Hematopoietic multipotent progenitor cell (in vitro differentiated cells): ENCODE results near the gene KCTD16. TPM values are rescaled to one million over a fixed set of nuclear protein-coding genes. Genes with fewer than 3 reads are reported as not detected.

ENCODE experiments used
- DNase-seq, 3 donors: peaks; one replicate each; pipeline ENCODE4 v3.0.0-alpha.2; 2011 to 2015; ENCODE audit warnings: low read depth in 2 of 3, low spot score in 2 of 3
- total RNA-seq: library from RNA; depleted of rRNA; stranded (reverse); fragments of >200 nt; gene quantifications from one replicate; pipeline ENCODE4 v1.2.3, GENCODE V29; 2012

Gene KCTD16
- total RNA-seq, 1 donor = under 0.01 TPM

- DNase-seq = no peak
Observed at GRCh38 chr5:144162686-144163085, 8.0 kb upstream of the KCTD16 start.

GRCh38 chr5:144166696-144167095, 4.0 kb upstream of the KCTD16 start:
- DNase-seq = no peak

GRCh38 chr5:144167998-144168397, 2.7 kb upstream of the KCTD16 start:
- no peak for DNase-seq

GRCh38 chr5:144169904-144170275, 783 bp upstream of the KCTD16 start:
- no peak for DNase-seq

- DNase-seq = no peak
Observed at GRCh38 chr5:144173766-144174165, 3.1 kb downstream of the KCTD16 start.

- no peak for DNase-seq
Observed at GRCh38 chr5:144177548-144177947, 6.9 kb downstream of the KCTD16 start.

- no peak for DNase-seq
Observed at GRCh38 chr5:144179226-144179625, 8.6 kb downstream of the KCTD16 start.

GRCh38 chr5:144183254-144183889, 12.7 kb downstream of the KCTD16 start:
- DNase-seq = peak in 1 of 3 donors; percentile 43

DNA sequence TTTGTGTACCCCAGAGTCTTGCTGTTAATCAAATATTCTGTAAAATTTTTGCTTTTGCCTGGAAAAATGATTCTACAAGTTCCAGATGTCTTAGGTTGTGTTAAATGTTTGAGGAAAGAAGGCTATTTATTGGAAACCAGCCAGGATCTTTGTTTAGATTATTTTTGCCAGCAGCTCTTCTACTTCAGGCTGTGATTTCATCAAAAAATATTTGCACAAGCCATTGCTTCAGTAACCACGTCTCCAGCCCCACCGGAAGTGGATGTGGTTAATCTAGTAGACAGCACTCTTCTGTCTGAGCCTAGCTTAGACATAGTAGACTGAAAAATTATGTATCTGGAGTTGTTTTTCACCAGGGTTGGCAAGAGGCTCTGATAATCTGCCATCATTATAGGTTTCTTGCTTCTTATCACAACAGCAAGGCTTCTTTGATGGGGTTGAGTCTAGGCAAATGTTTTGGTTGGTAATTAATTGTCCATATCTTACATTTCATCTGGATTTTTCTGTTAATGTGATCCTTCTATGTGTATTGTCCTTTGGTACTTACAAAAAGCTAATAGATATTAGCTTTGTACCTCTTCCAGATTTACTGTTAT, 17.1 kb downstream of the KCTD16 start:
- peak; percentile 62 to 84 (median 71) for DNase-seq

- peak; percentile 66 to 82 (median 75) for DNase-seq
Observed at GRCh38 chr5:144189800-144190429, 19.2 kb downstream of the KCTD16 start.

DNA sequence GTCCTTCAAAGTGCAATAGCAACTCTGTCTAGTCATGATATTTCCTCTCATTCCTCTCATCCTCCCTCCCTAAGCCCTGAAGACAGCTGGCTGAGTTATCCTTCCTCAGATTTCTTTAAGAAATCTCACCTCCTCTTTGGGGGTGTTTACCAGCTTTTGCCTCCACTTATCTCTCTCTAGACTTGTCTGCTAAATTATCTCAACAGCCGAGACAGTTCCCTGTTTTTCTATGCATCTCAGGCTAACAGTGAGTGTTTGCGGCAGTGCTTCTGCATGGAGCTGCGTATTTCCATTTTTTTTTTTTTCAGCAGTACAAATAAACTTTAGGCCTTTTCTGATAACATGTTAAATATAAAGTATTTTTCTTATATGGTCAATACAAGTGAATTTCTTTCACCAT, 20.9 kb downstream of the KCTD16 start:
- DNase-seq = no peak

DNA sequence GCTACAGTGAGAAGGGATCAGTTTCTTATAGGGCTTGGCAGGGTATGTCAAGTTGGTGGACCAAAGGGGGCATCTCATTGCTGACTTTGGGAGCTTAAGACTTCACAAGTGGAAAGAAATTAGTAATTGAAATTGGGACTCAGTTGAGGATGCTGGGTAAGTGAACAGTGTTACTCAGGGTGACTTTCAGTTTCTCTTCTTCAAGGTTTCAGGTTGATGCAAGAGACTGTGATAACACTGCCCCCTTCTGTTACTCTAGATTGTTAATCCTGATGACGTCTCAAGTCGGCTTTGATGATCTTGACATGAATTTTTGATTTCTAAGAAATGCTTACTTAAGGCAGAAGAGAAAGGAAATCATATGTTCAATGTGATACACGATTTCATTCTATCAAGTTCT, 21.3 kb downstream of the KCTD16 start:
- DNase-seq = peak; percentile 49 to 88 (median 78)

DNA sequence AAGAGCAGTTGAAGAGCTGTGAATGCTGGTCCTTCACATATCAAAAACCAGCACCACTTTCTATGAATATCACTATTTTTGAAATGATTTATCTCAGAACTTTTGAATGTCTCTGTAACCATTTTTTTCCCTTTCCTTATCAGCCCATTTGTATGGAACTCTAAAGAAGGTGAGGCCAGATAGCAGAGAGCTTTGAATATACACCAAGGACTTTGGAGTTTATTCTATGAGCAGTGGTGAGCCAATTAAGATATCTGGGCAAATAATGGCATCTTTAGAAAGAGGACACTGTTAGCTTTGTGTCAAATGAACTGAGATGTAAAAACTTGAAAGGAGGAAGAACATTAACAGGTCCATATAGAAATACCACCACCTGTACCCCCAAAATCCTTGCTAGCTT, 22.0 kb downstream of the KCTD16 start:
- no peak for DNase-seq

GRCh38 chr5:144194144-144194543, 23.5 kb downstream of the KCTD16 start:
- DNase-seq = peak in 1 of 3 donors; percentile 36

DNA sequence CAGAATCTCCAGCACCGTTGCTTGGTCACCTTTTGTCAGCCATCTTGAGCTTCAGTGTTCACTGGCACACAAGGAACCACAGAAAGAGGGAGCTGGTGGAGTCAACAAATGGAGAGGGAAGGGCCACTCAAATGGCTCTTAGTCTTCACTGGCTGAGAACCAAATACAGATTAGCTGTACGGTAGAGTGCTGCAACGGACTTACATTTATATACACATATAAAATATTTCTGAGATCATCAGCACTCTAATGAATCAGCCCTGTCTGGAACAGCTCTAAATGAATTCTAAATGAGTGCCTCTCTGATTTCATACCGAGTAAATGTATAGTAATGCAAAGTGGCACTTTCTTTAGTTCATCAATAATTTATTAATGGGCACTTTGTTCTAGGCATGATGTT, 24.8 kb downstream of the KCTD16 start:
- no peak for DNase-seq

GRCh38 chr5:144196612-144197011, 25.9 kb downstream of the KCTD16 start:
- no peak for DNase-seq

GRCh38 chr5:144198386-144198785, 27.7 kb downstream of the KCTD16 start:
- no peak for DNase-seq

GRCh38 chr5:144201588-144201987, 30.9 kb downstream of the KCTD16 start:
- no peak for DNase-seq

- no peak for DNase-seq
Observed at GRCh38 chr5:144202072-144202471, 31.4 kb downstream of the KCTD16 start.

DNA sequence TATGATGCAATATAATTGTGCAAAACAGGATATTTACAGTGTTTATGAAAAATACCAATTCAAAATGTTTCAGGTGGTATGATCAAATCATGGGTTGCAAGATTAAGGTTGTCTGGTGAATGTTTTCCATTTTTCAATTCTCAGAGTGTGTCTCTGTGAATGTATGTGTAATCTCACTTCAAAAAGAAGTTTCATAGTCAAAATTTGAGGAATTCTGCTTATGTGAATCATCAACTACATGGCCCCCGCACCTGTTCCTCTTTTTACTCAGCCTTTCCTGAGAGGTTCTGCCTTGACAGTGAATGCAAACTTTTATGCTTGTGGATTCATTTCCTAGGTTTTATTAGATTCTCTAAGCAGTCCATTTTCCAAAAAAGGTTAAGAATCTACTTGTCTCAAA, 32.1 kb downstream of the KCTD16 start:
- DNase-seq = no peak

DNA sequence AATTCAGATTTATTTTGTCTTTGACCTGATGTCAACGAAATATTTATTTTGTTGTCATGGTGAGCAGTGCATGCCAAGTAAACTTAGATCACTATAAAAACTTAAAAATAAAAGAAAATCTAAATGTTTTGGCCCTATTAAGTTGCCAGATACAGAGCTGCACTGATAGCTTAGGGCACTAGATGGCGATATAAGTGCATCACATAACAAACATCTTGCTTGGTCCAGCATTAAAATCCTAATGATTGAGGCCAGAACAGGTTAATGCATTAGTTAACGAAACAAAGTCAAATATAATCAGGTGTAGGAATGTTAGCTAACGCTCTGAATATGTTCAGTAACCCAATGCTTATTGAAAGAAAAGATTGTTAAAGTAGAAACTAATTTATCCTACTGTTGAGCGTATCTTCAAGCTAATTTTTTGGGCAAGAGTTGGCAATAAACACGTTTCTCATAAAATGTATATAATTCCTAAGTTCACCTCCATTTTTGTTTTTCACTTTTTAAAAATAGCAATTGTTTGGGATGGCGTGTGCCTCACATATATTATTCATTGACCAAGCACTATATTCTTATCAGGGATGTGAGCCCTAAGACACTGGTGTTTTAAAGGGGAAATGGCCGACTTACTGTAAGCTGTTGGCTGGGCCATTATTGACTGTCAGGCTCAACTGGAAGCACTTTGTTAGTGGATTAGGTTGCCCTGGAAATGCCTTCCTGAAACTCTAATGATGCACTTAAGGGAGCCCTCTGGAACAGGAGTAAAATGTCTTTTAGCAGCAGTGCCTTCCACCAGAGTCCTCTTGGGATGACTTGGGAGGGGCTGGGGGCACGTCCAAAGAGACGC, 33.3 kb downstream of the KCTD16 start:
- peak in 2 of 3 donors; percentile 54 to 77 for DNase-seq
